T-helper 2 cell treated with Interferon-gamma antibody and Interleukin-4, amounts not matched to agents 5 μg/mL and 100 μg/mL, for 36 hours (primary cell): ENCODE measurements around the gene LDLRAD3.

Experiments used
- DNase-seq: peaks from one replicate; pipeline ENCODE4 v3.0.0; 2021; ENCODE audit warnings: low spot score
- H3K27ac Mint-ChIP-seq: one replicate; pipeline ENCODE4 v1.8.0; 2021; ENCODE audit warnings: mild to moderate bottlenecking, mixed read lengths
- H3K27me3 Mint-ChIP-seq: one replicate; pipeline ENCODE4 v1.8.0; 2021; ENCODE audit warnings: low read depth, mixed read lengths
- H3K36me3 Mint-ChIP-seq: one replicate; pipeline ENCODE4 v1.8.0; 2021; ENCODE audit warnings: low read depth, mixed read lengths
- H3K4me1 Mint-ChIP-seq: one replicate; pipeline ENCODE4 v1.8.0; 2021; ENCODE audit warnings: low read depth, mixed read lengths
- H3K4me3 Mint-ChIP-seq: one replicate; pipeline ENCODE4 v1.8.0; 2022; ENCODE audit warnings: mild to moderate bottlenecking, moderate library complexity, mixed read lengths
- H3K9me3 Mint-ChIP-seq: one replicate; pipeline ENCODE4 v1.8.0; 2021; ENCODE audit warnings: mixed read lengths

The LDLRAD3 gene

GRCh38 chr11:36091256-36091811 is 147.5 kb downstream of the LDLRAD3 start:
- Mint-ChIP-seq H3K27ac (no peak overlapping the region), H3K36me3 (peaks cover 2% of the 10 kb centered on the region), H3K9me3 (peaks cover 12% of the 10 kb centered on the region), H3K4me3 (peak overlapping the region; percentile 35), H3K4me1 (peaks cover 25% of the 10 kb centered on the region), H3K27me3 (peaks cover 19% of the 10 kb centered on the region)
- no peak for DNase-seq

GRCh38 chr11:36092314-36093030 is 148.6 kb downstream of the LDLRAD3 start:
- Mint-ChIP-seq H3K36me3 (peaks cover 2% of the 10 kb centered on the region), H3K4me1 (peaks cover 25% of the 10 kb centered on the region), H3K4me3 (no peak overlapping the region), H3K27ac (no peak overlapping the region), H3K9me3 (peaks cover 12% of the 10 kb centered on the region), H3K27me3 (peaks cover 24% of the 10 kb centered on the region)
- no peak for DNase-seq

- no peak for DNase-seq
- Mint-ChIP-seq H3K9me3 (peaks cover 12% of the 10 kb centered on the region), H3K4me1 (peaks cover 25% of the 10 kb centered on the region), H3K36me3 (peaks cover 2% of the 10 kb centered on the region), H3K27me3 (peaks cover 28% of the 10 kb centered on the region), H3K27ac (no peak overlapping the region), H3K4me3 (no peak overlapping the region)
Observed at GRCh38 chr11:36093548-36093947, 149.7 kb downstream of the LDLRAD3 start.

- Mint-ChIP-seq H3K4me3 (no peak overlapping the region), H3K27ac (no peak overlapping the region), H3K4me1 (peaks cover 25% of the 10 kb centered on the region), H3K27me3 (peaks cover 30% of the 10 kb centered on the region), H3K36me3 (peaks cover 2% of the 10 kb centered on the region), H3K9me3 (peaks cover 12% of the 10 kb centered on the region)
- DNase-seq, result no peak
Observed at GRCh38 chr11:36094164-36094563, 150.3 kb downstream of the LDLRAD3 start.

GRCh38 chr11:36095716-36096115 is 151.9 kb downstream of the LDLRAD3 start:
- H3K4me3 Mint-ChIP-seq, result no peak overlapping the region
- peaks cover 16% of the 10 kb centered on the region for H3K4me1 Mint-ChIP-seq

GRCh38 chr11:36097219-36097650 is 153.4 kb downstream of the LDLRAD3 start:
- DNase-seq, result no peak
- H3K9me3 Mint-ChIP-seq, result peaks cover 12% of the 10 kb centered on the region
- peaks cover 2% of the 10 kb centered on the region for H3K36me3 Mint-ChIP-seq
- H3K4me1 Mint-ChIP-seq, result peaks cover 6% of the 10 kb centered on the region
- H3K27ac Mint-ChIP-seq, result no peak overlapping the region
- H3K4me3 Mint-ChIP-seq, result no peak overlapping the region
- H3K27me3 Mint-ChIP-seq, result peaks cover 21% of the 10 kb centered on the region

More at GRCh38 chr11:36095716-36096115, 151.9 kb downstream of the LDLRAD3 start:
- Mint-ChIP-seq H3K36me3 (peaks cover 2% of the 10 kb centered on the region), H3K9me3 (peaks cover 12% of the 10 kb centered on the region), H3K27me3 (peaks cover 29% of the 10 kb centered on the region), H3K27ac (no peak overlapping the region)
- DNase-seq, result no peak

- peaks cover 18% of the 10 kb centered on the region for H3K27me3 Mint-ChIP-seq
- peaks cover 12% of the 10 kb centered on the region for H3K9me3 Mint-ChIP-seq
- H3K4me3 Mint-ChIP-seq, result no peak overlapping the region
- H3K36me3 Mint-ChIP-seq, result no peaks in the 10 kb centered on the region
- H3K27ac Mint-ChIP-seq, result no peak overlapping the region
- no peaks in the 10 kb centered on the region for H3K4me1 Mint-ChIP-seq
- DNase-seq, result no peak
Observed at GRCh38 chr11:36098087-36098486, 154.2 kb downstream of the LDLRAD3 start.

- Mint-ChIP-seq H3K27me3 (peaks cover 18% of the 10 kb centered on the region), H3K4me1 (no peaks in the 10 kb centered on the region), H3K27ac (no peak overlapping the region), H3K36me3 (no peaks in the 10 kb centered on the region), H3K9me3 (peaks cover 8% of the 10 kb centered on the region), H3K4me3 (no peak overlapping the region)
- DNase-seq, result no peak
Observed at GRCh38 chr11:36098853-36099375, 155.1 kb downstream of the LDLRAD3 start.

- H3K9me3 Mint-ChIP-seq, result no peaks in the 10 kb centered on the region
- no peak for DNase-seq
- H3K27ac Mint-ChIP-seq, result no peak overlapping the region
- peaks cover 15% of the 10 kb centered on the region for H3K27me3 Mint-ChIP-seq
- no peak overlapping the region for H3K4me3 Mint-ChIP-seq
- H3K4me1 Mint-ChIP-seq, result peaks cover 1% of the 10 kb centered on the region
- no peaks in the 10 kb centered on the region for H3K36me3 Mint-ChIP-seq
Observed at GRCh38 chr11:36101466-36101865, 157.6 kb downstream of the LDLRAD3 start.

- H3K27me3 Mint-ChIP-seq, result peaks cover 6% of the 10 kb centered on the region
- no peak for DNase-seq
- no peak overlapping the region for H3K4me3 Mint-ChIP-seq
- H3K36me3 Mint-ChIP-seq, result no peaks in the 10 kb centered on the region
- no peak overlapping the region for H3K27ac Mint-ChIP-seq
- no peaks in the 10 kb centered on the region for H3K9me3 Mint-ChIP-seq
- peaks cover 1% of the 10 kb centered on the region for H3K4me1 Mint-ChIP-seq
Observed at GRCh38 chr11:36102868-36103267, 159.0 kb downstream of the LDLRAD3 start.

GRCh38 chr11:36103933-36104530 is 160.2 kb downstream of the LDLRAD3 start:
- no peak for DNase-seq
- no peak overlapping the region for H3K4me3 Mint-ChIP-seq
- no peaks in the 10 kb centered on the region for H3K36me3 Mint-ChIP-seq
- peaks cover 4% of the 10 kb centered on the region for H3K27me3 Mint-ChIP-seq
- H3K27ac Mint-ChIP-seq, result no peak overlapping the region
- H3K4me1 Mint-ChIP-seq, result peaks cover 4% of the 10 kb centered on the region
- H3K9me3 Mint-ChIP-seq, result no peaks in the 10 kb centered on the region

GRCh38 chr11:36104660-36104992 is 160.8 kb downstream of the LDLRAD3 start:
- Mint-ChIP-seq H3K27ac (no peak overlapping the region), H3K36me3 (no peaks in the 10 kb centered on the region), H3K4me3 (no peak overlapping the region), H3K4me1 (peaks cover 10% of the 10 kb centered on the region), H3K27me3 (peaks cover 2% of the 10 kb centered on the region), H3K9me3 (no peaks in the 10 kb centered on the region)
- no peak for DNase-seq

- Mint-ChIP-seq H3K4me3 (no peak overlapping the region), H3K27ac (no peak overlapping the region), H3K9me3 (no peaks in the 10 kb centered on the region), H3K36me3 (no peaks in the 10 kb centered on the region), H3K27me3 (no peaks in the 10 kb centered on the region), H3K4me1 (peaks cover 23% of the 10 kb centered on the region)
- DNase-seq, result no peak
Observed at GRCh38 chr11:36105743-36106581, 162.1 kb downstream of the LDLRAD3 start.

GRCh38 chr11:36107547-36107946 is 163.7 kb downstream of the LDLRAD3 start:
- Mint-ChIP-seq H3K9me3 (peaks cover 3% of the 10 kb centered on the region), H3K4me3 (no peak overlapping the region), H3K27ac (no peak overlapping the region), H3K36me3 (no peaks in the 10 kb centered on the region), H3K27me3 (no peaks in the 10 kb centered on the region), H3K4me1 (peaks cover 27% of the 10 kb centered on the region)
- no peak for DNase-seq
